Osteoblast (primary cell): Measurements from ENCODE around the gene OFD1. TPM values are rescaled to one million over a fixed set of nuclear protein-coding genes. Genes with fewer than 3 reads are reported as not detected.

Experiments
- DNase-seq: peaks from one replicate; pipeline ENCODE4 v3.0.0; 2011; ENCODE audit warnings: low spot score, mixed read lengths; ENCODE audit not compliant: insufficient read length; ENCODE audit errors: missing footprints
- H2AFZ ChIP-seq: 2 replicates; pipeline ENCODE4 v1.6.0; 2011; ENCODE audit warnings: mild to moderate bottlenecking, low read length
- H3K27ac ChIP-seq: 2 replicates; pipeline ENCODE4 v1.5.1; 2011; ENCODE audit warnings: mild to moderate bottlenecking, low read depth, low read length, moderate library complexity
- H3K27me3 ChIP-seq: 2 replicates; pipeline ENCODE4 v1.6.0; 2012; ENCODE audit warnings: mild to moderate bottlenecking, control low read depth, inconsistent platforms, low read length, moderate library complexity; ENCODE audit not compliant: insufficient read depth
- H3K36me3 ChIP-seq: 2 replicates; pipeline ENCODE4 v1.5.1; 2011; ENCODE audit warnings: mild to moderate bottlenecking, low read length, control low read depth, moderate library complexity; ENCODE audit not compliant: insufficient read depth
- H3K4me1 ChIP-seq: 2 replicates; pipeline ENCODE4 v1.5.1; 2011; ENCODE audit warnings: mild to moderate bottlenecking, low read length, control low read depth, moderate library complexity; ENCODE audit not compliant: insufficient read depth
- H3K4me2 ChIP-seq: 2 replicates; pipeline ENCODE4 v1.6.0; 2011; ENCODE audit warnings: mild to moderate bottlenecking, low read length; ENCODE audit not compliant: insufficient read depth
- H3K4me3 ChIP-seq: fragments of 200-600 bp; sonication (generic); 3 replicates; pipeline ENCODE4 v1.5.1; 2012; ENCODE audit warnings: mild to moderate bottlenecking, low read length, inconsistent platforms; ENCODE audit not compliant: insufficient read depth
- H3K79me2 ChIP-seq: 2 replicates; pipeline ENCODE4 v1.6.0; 2012; ENCODE audit warnings: mild to moderate bottlenecking, low read length, control low read depth, inconsistent platforms; ENCODE audit not compliant: insufficient read depth
- H3K9me3 ChIP-seq: 2 replicates; pipeline ENCODE4 v1.5.1; 2011; ENCODE audit warnings: low read depth, low read length, control low read depth
- H4K20me1 ChIP-seq: 2 replicates; pipeline ENCODE4 v1.6.0; 2012; ENCODE audit warnings: mild to moderate bottlenecking, low read length, control low read depth; ENCODE audit not compliant: insufficient read depth
- total RNA-seq: library from RNA; depleted of rRNA; stranded (reverse); fragments of >200 nt; gene quantifications from 2 replicates; pipeline ENCODE4 v1.2.3, GENCODE V29; 2012
- TF ChIP-seq, protein P1 (sequence below): IDR thresholded peaks from 2 replicates; pipeline ENCODE4 v1.5.1; 2011; ENCODE audit warnings: mild to moderate bottlenecking, low read depth, low read length, moderate library complexity; ENCODE audit errors: extremely low read depth

OFD1 gene
- total RNA-seq, 1 donor: 15.9 TPM

- no peaks in the 10 kb centered on the region for H3K9me3 ChIP-seq
- TF ChIP-seq, protein P1, sequence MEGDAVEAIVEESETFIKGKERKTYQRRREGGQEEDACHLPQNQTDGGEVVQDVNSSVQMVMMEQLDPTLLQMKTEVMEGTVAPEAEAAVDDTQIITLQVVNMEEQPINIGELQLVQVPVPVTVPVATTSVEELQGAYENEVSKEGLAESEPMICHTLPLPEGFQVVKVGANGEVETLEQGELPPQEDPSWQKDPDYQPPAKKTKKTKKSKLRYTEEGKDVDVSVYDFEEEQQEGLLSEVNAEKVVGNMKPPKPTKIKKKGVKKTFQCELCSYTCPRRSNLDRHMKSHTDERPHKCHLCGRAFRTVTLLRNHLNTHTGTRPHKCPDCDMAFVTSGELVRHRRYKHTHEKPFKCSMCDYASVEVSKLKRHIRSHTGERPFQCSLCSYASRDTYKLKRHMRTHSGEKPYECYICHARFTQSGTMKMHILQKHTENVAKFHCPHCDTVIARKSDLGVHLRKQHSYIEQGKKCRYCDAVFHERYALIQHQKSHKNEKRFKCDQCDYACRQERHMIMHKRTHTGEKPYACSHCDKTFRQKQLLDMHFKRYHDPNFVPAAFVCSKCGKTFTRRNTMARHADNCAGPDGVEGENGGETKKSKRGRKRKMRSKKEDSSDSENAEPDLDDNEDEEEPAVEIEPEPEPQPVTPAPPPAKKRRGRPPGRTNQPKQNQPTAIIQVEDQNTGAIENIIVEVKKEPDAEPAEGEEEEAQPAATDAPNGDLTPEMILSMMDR: no peak
- no peaks in the 10 kb centered on the region for H3K27me3 ChIP-seq
- no peak overlapping the region for H2AFZ ChIP-seq
- DNase-seq: no peak
- no peak overlapping the region for H3K4me3 ChIP-seq
- peaks cover 50% of the 10 kb centered on the region for H4K20me1 ChIP-seq
- H3K79me2 ChIP-seq: peaks cover 86% of the 10 kb centered on the region
- H3K4me2 ChIP-seq: no peak overlapping the region
- H3K4me1 ChIP-seq: peaks cover 17% of the 10 kb centered on the region
- no peaks in the 10 kb centered on the region for H3K36me3 ChIP-seq
- H3K27ac ChIP-seq: no peak overlapping the region
Measured at GRCh38 chrX:13703135-13703534, 31.4 kb upstream of the OFD1 start.

- DNase-seq: no peak
- Histone ChIP-seq H3K27ac (no peak overlapping the region), H3K79me2 (peaks cover 86% of the 10 kb centered on the region), H3K4me1 (peaks cover 17% of the 10 kb centered on the region), H3K4me2 (no peak overlapping the region), H3K9me3 (no peaks in the 10 kb centered on the region), H2AFZ (no peak overlapping the region), H3K4me3 (no peak overlapping the region), H3K27me3 (no peaks in the 10 kb centered on the region), H4K20me1 (peaks cover 52% of the 10 kb centered on the region), H3K36me3 (peaks cover 4% of the 10 kb centered on the region)
- TF ChIP-seq, protein P1: no peak
Measured at GRCh38 chrX:13703589-13703988, 31.0 kb upstream of the OFD1 start.

DNA sequence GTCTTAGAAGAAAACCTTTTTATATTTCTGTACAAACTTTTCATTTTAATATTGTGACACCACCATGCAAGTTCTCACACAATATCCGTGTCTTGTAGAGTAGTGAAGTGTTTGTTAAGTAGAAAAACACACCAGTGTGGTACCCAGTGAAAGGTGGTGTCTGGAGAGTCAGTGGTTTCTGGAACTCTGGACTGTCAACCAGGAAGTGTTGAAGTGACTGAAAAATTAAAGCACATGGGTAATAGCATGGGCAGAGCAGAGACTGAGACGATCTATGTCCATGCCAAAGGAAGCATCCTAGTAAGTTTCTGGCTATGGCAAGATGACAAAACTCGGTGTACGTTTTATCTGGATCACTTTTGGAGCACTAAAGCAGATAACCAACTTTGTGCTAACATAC, 23.4 kb upstream of the OFD1 start:
- peaks cover 5% of the 10 kb centered on the region for H4K20me1 ChIP-seq
- no peaks in the 10 kb centered on the region for H3K4me1 ChIP-seq
- peaks cover 31% of the 10 kb centered on the region for H3K36me3 ChIP-seq
- TF ChIP-seq, protein P1: no peak
- no peak overlapping the region for H3K27ac ChIP-seq
- no peaks in the 10 kb centered on the region for H3K9me3 ChIP-seq
- H2AFZ ChIP-seq: no peak overlapping the region
- H3K27me3 ChIP-seq: no peaks in the 10 kb centered on the region
- peaks cover 51% of the 10 kb centered on the region for H3K79me2 ChIP-seq
- no peak overlapping the region for H3K4me2 ChIP-seq
- DNase-seq: no peak
- H3K4me3 ChIP-seq: no peak overlapping the region

- peaks cover 36% of the 10 kb centered on the region for H3K79me2 ChIP-seq
- H3K9me3 ChIP-seq: no peaks in the 10 kb centered on the region
- no peaks in the 10 kb centered on the region for H3K27me3 ChIP-seq
- H3K36me3 ChIP-seq: peaks cover 17% of the 10 kb centered on the region
- H3K4me2 ChIP-seq: no peak overlapping the region
- peaks cover 6% of the 10 kb centered on the region for H4K20me1 ChIP-seq
- TF ChIP-seq, protein P1: no peak
- no peak overlapping the region for H3K27ac ChIP-seq
- no peak for DNase-seq
- no peak overlapping the region for H2AFZ ChIP-seq
- no peak overlapping the region for H3K4me3 ChIP-seq
- peaks cover 12% of the 10 kb centered on the region for H3K4me1 ChIP-seq
Measured at GRCh38 chrX:13716455-13716854, 18.1 kb upstream of the OFD1 start.
